Body of pancreas (tissue), 4 donors: Measurements from ENCODE around the gene ARHGEF37.

Experiments
- POLR2A ChIP-seq, 3 donors: fragments of 450-650 bp; IDR thresholded peaks; one replicate each; pipeline ENCODE4 v1.6.1; 2016; ENCODE audit warnings: antibody characterized with exemption in 3 of 3, mild to moderate bottlenecking in 2 of 3
- TF ChIP-seq, protein P1 (sequence below), 7 experiments: fragments of 450-650 bp in 4 of 7; fragments of 200-600 bp in 3 of 7; sonication (generic) in 3 of 7; IDR thresholded peaks; one replicate each; pipeline ENCODE4 v1.5.1; 2016 to 2019; ENCODE audit warnings: antibody characterized with exemption in 7 of 7

- TF ChIP-seq, protein P1, sequence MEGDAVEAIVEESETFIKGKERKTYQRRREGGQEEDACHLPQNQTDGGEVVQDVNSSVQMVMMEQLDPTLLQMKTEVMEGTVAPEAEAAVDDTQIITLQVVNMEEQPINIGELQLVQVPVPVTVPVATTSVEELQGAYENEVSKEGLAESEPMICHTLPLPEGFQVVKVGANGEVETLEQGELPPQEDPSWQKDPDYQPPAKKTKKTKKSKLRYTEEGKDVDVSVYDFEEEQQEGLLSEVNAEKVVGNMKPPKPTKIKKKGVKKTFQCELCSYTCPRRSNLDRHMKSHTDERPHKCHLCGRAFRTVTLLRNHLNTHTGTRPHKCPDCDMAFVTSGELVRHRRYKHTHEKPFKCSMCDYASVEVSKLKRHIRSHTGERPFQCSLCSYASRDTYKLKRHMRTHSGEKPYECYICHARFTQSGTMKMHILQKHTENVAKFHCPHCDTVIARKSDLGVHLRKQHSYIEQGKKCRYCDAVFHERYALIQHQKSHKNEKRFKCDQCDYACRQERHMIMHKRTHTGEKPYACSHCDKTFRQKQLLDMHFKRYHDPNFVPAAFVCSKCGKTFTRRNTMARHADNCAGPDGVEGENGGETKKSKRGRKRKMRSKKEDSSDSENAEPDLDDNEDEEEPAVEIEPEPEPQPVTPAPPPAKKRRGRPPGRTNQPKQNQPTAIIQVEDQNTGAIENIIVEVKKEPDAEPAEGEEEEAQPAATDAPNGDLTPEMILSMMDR (IDR thresholded peaks at IDR 0.05), result peak in 6 of 7 experiments; percentile 46 to 93 (median 82)
- TF ChIP-seq POLR2A (IDR thresholded peaks at IDR 0.05), result no peak
These were observed 55.6 kb downstream of the ARHGEF37 start for GRCh38 chr5:149636861-149637246.
